Panc1 (cell line): ENCODE measurements around the gene TBC1D23. TPM values are rescaled to one million over a fixed set of nuclear protein-coding genes. Genes with fewer than 3 reads are reported as not detected.

Source experiments
- ATAC-seq: fragments of 200-7000 bp; cut with Tn5 transposase; 2 replicates; pipeline ENCODE4 v1.9.1; 2020; ENCODE audit warnings: mild to moderate bottlenecking, moderate library complexity
- BruUV-seq: library from RNA; stranded (reverse); fragments of 400-500 nt; replicated peaks from 2 replicates; lab custom pipeline; 2021; lab: Mats Ljungman, UMichigan
- CTCF ChIA-PET: fragments of 300-600 bp; sonication (Branson Sonifier 250); formaldehyde crosslinking; loops from one replicate; lab custom pipeline; 2022; ENCODE audit warnings: antibody characterized with exemption; lab: Charles Lee
- POLR2A ChIA-PET: fragments of 300-600 bp; sonication (Branson Sonifier 250); formaldehyde crosslinking; loops from one replicate; lab custom pipeline; 2022; ENCODE audit warnings: antibody characterized with exemption; lab: Charles Lee
- DNase-seq: peaks from one replicate; pipeline ENCODE4 v3.0.0-alpha.2; 2010; ENCODE audit warnings: low read depth, low spot score
- H3K27ac ChIP-seq: 2 replicates; pipeline ENCODE4 v1.5.1; 2011; ENCODE audit warnings: mild to moderate bottlenecking, low read length, inconsistent platforms
- H3K27me3 ChIP-seq: fragments of 200-500 bp; sonication (Bioruptor generic); 2 replicates; pipeline ENCODE4 v1.6.0; 2014; ENCODE audit warnings: low read length, inconsistent platforms; ENCODE audit not compliant: control insufficient read depth, insufficient read depth
- H3K36me3 ChIP-seq: fragments of 200-500 bp; sonication (Bioruptor generic); 2 replicates; pipeline ENCODE4 v1.5.1; 2014; ENCODE audit warnings: inconsistent platforms, mild to moderate bottlenecking, low read length, moderate library complexity; ENCODE audit not compliant: control insufficient read depth, insufficient read depth
- H3K4me1 ChIP-seq: 2 replicates; pipeline ENCODE4 v1.5.1; 2011; ENCODE audit warnings: inconsistent platforms, mild to moderate bottlenecking, low read length, moderate library complexity; ENCODE audit not compliant: control insufficient read depth, insufficient read depth
- H3K4me3 ChIP-seq, 2 experiments: 2 replicates each; pipeline ENCODE4 v1.5.1; 2011 to 2012; ENCODE audit warnings: low read depth in 2 of 2, low read length in 2 of 2, mild to moderate bottlenecking in 2 of 2, inconsistent platforms in 1 of 2, moderate library complexity in 1 of 2
- H3K9me3 ChIP-seq: fragments of 200-500 bp; sonication (Bioruptor generic); 2 replicates; pipeline ENCODE4 v1.5.1; 2014; ENCODE audit warnings: low read depth, mild to moderate bottlenecking, inconsistent platforms, low read length, moderate library complexity; ENCODE audit not compliant: control insufficient read depth, insufficient read depth
- CTCF ChIP-seq: fragments of 450-650 bp; IDR thresholded peaks from 2 replicates; pipeline ENCODE4 v1.5.1; 2017; ENCODE audit warnings: mild to moderate bottlenecking
- POLR2AphosphoS5 ChIP-seq: IDR thresholded peaks from 2 replicates; pipeline ENCODE4 v1.6.1; 2012; ENCODE audit warnings: mild to moderate bottlenecking, low read depth, low read length, moderate library complexity
- REST ChIP-seq, 2 experiments: IDR thresholded peaks; 2 replicates each; pipeline ENCODE4 v1.6.1; 2011 to 2012; ENCODE audit warnings: low read depth in 2 of 2, control low read depth in 1 of 2, low read length in 1 of 2, mild to moderate bottlenecking in 1 of 2, moderate library complexity in 1 of 2; ENCODE audit not compliant: insufficient read depth in 1 of 2
- SIN3A ChIP-seq: IDR thresholded peaks from 2 replicates; pipeline ENCODE4 v1.6.1; 2012; ENCODE audit warnings: low read depth, mild to moderate bottlenecking, low read length, moderate library complexity, borderline replicate concordance; ENCODE audit not compliant: insufficient read depth
- TCF7L2 ChIP-seq: IDR thresholded peaks from 2 replicates; pipeline ENCODE4 v1.6.1; 2011; ENCODE audit warnings: mild to moderate bottlenecking, low read depth, low read length, inconsistent platforms
- in situ Hi-C: cut with HindIII; loops from 2 replicates; pipeline ENCODE4 v1.10.0; 2016; ENCODE audit warnings: low sequenced_read_pairs, low pct_unique_long_range_greater_than_20kb
- intact Hi-C: fragments of 100-400 bp; cut with micrococcal nuclease; formaldehyde crosslinking; loops from one replicate; pipeline ENCODE4 v1.10.0; 2022; ENCODE audit not compliant: unreplicated experiment
- total RNA-seq: library from RNA; stranded (reverse); gene quantifications from one replicate; pipeline ENCODE4 v1.2.1, GENCODE V29; 2021; ENCODE audit not compliant: unreplicated experiment

Gene TBC1D23
- total RNA-seq, 1 experiment from 2014 or later = 39.4 TPM

GRCh38 chr3:100254168-100254777 is 6.5 kb upstream of the TBC1D23 start:
- POLR2A ChIA-PET = no interaction called here
- DNase-seq (peak; percentile 47), ATAC-seq (peak; percentile 93)
- H3K4me3 ChIP-seq = no peak overlapping the region
- CTCF ChIA-PET = interaction anchor here (0.5 to 1.3 kb wide), 16 partner anchors 9 to 1191 kb away, joined by 3 to 29 read pairs (median 6); no protein-coding TSS in a partner anchor
- in situ Hi-C loops = no loop called here
- no peaks in the 10 kb centered on the region for H3K27me3 ChIP-seq
- BruUV-seq = no TSS peak
- no peak overlapping the region for H3K27ac ChIP-seq
- TF ChIP-seq CTCF (peak; percentile 92), POLR2AphosphoS5 (no peak)
- no peaks in the 10 kb centered on the region for H3K36me3 ChIP-seq
- no peaks in the 10 kb centered on the region for H3K4me1 ChIP-seq
- intact Hi-C loops = loop anchor here (1.0 kb wide), 1 partner anchor 187 kb away; no protein-coding TSS in a partner anchor
- no peaks in the 10 kb centered on the region for H3K9me3 ChIP-seq

- in situ Hi-C loops = no loop called here
- no peak overlapping the region for H3K27ac ChIP-seq
- POLR2A ChIA-PET = interaction anchor here (0.6 to 0.7 kb wide), 2 partner anchors 130 to 425 kb away, joined by 3 read pairs; no protein-coding TSS in a partner anchor
These were observed 4.1 kb upstream of the TBC1D23 start for GRCh38 chr3:100256731-100257151.

More at GRCh38 chr3:100256731-100257151, 4.1 kb upstream of the TBC1D23 start:
- CTCF ChIA-PET = interaction anchor here (0.8 kb wide), 1 partner anchor 188 kb away, joined by 3 read pairs; no protein-coding TSS in a partner anchor
- DNase-seq = no peak
- Histone ChIP-seq H3K4me3 (no peak overlapping the region), H3K27me3 (no peaks in the 10 kb centered on the region), H3K36me3 (no peaks in the 10 kb centered on the region), H3K9me3 (no peaks in the 10 kb centered on the region), H3K4me1 (peaks cover 9% of the 10 kb centered on the region; the same call in 1 of the 2 replicates)
- ATAC-seq = no peak
- BruUV-seq = no TSS peak
- intact Hi-C loops = loop anchor here (2.0 kb wide), 1 partner anchor 424 kb away; no protein-coding TSS in a partner anchor
- TF ChIP-seq POLR2AphosphoS5 = no peak
- TF ChIP-seq SIN3A = no peak
- no peak for TF ChIP-seq REST (IDR thresholded peaks at IDR 0.05; ENCODE audit: insufficient read depth in 1 of 2, low read depth in 2 of 2, low read length in 1 of 2)
- TF ChIP-seq CTCF = no peak
- TF ChIP-seq TCF7L2 = no peak
